Measurements from ENCODE around the gene UPF1.

UPF1 gene

DNA sequence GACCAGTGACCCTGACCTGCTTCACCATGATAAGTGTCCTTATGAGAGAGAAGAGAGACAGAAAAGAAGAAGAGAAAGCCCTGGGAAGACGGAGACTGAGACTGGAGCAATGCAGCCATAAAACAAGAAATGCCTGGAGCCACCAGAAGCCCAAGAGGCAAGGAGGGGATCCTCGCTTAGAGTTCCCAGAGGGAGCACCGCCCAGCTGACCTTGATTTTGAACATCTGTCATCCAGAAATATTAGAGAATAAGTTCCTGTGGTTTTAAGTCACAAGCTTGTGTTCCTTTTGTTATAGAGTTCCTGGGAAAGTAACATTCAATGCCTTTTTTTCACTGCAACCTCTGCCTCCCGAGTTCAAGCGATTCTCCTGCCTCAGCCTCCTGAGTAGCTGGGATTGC lies 44.0 kb downstream of the UPF1 start:
- no peak for DNase-seq (ENCODE audit: low read depth)

DNA sequence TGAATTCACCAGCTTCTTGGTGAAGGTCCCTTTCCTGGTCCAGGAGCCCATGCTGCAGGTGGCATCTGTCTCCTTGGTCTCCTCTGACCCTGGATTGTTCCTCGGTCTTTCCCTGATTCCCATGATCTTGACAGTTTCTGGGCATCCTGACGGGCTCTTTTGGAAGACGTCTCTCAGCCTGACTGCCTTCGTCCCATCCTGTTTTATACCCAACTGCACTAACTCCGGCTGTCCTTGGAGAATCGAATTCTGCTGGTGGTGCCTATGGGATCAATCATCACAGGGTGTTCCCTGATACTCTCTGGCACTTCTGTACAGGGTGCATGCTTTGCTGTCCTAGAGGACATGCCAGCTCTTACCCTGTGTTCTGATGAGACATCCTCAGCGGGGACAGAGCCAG lies 45.1 kb downstream of the UPF1 start:
- no peak for DNase-seq (ENCODE audit: low read depth)

DNA sequence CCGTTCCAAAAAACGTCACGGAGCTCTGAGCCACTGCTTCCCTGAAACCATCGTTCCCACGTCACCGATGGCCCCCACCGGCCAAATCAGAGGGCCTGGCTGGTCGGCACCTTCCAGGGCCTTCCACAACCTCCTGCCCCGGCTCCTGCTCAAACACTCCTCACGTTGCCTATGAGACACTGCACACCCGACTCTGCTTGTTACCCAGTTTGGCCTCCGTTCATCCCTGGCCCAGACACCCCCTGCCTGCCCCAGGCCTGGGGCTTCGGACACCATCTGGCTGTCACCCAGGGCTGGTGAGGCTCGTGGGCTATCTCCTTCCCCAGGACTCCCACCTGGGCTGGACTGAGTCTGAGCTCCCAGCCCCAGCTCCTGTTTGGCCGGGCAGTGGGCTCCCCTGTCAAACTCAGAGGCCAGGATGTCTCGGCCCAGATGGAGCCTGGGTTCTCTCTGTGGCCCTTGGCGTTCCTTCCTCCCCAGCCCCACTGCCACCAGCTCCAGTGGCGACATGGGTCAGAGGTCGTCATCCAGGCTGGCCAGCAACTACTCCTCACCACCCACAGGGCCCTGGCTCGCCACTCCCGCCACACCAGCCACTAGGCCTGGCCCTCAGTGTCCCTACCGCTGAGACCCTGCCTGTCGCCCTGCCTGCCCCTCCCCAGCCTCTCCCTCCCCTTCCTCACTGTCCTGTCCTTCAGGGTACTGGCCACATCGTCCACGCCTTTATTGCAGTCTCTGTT lies 46.5 kb downstream of the UPF1 start:
- no peak for DNase-seq (ENCODE audit: low read depth)

DNA sequence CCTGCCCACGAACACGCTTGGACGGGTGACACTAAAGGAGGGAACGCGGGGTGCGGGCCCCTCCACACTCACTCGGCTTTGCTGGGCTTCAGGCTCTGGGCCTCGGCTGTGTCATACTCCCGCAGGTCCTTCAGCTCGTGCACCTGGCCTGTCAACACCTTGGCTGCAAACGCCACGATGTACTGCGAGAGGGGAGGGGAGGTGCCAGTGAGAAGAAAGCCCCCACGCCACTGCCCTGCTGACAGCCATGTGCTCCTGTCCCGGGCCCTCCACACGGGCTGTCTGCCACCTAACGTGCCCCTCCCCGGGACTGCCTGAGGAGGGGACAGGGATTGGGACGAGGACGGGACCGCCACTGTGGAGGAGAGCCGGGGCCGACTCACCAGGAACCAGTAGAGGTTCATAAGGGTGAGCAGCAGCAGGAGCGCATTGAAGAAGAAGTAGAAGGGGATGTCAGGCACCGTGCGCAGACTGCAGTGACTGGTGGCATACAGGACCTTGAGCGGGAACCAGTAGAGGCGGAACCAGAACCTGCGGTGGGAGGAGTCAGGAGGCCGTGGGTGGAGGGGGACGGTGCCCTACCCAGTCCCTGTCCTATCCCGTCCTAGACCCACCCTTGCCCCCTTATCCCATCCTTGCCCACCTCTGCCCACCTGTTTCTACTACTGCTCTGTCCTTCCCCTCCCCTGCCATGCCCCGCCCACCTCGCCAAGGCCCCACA lies 47.3 kb downstream of the UPF1 start:
- DNase-seq (ENCODE audit: low read depth): no peak

DNA sequence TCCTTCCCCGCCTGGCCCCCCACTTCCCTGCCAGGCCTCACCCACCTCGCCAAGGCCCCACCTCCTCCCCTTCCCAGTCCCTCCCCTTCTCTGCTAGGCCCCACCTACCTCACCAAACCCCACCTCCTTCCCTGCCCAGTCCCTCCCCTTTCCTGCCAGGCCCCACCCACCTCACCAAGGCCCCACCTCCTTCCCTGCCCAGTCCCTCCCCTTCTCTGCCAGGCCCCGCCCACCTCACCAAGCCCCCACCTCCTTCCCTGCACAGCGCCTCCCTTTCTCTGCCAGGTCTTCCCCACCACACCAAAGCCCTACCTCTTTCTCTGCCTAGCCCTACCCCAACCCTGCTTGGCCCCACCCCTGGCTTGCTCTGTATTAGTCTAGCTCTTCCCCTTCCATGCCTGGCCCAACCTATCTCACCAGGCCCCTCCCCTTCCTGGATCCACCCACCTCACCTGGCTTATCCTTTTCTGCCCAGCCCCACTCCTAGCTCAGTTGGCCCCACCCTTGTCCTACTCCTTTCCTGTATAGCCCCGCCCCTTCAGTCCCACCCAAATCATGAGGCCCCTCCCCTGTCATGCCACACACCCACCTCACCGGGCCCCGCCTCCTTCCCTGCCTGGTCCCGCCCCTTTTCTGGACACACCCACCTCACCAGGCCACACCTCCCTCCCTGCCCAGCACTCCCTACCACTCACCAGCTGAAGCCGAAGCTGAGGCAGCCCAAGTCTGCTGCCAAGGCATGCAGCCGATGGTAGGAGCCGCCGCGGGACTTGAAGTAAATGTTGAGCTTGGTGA lies 48.0 kb downstream of the UPF1 start:
- no peak for DNase-seq (ENCODE audit: low read depth)

DNA sequence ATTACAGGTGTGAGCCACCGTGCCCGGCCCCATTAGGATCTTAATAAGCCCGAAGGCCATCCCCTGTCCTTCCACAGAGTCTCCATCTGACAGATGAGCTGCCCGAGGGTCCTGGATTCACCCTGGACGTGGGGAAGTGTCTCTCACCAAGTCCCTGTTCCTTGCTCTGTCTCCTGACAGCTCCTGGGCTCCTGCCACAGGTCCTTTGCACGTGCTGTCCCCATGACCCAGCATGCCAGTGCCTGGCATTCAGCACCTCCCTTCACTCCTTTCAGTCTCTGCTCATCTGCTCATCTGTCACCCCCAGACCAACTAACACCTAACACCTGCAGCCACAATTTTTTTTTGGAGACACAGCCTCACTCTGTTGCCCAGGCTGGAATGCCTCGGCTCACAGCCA lies 49.7 kb downstream of the UPF1 start:
- DNase-seq (ENCODE audit: low read depth): no peak

DNA sequence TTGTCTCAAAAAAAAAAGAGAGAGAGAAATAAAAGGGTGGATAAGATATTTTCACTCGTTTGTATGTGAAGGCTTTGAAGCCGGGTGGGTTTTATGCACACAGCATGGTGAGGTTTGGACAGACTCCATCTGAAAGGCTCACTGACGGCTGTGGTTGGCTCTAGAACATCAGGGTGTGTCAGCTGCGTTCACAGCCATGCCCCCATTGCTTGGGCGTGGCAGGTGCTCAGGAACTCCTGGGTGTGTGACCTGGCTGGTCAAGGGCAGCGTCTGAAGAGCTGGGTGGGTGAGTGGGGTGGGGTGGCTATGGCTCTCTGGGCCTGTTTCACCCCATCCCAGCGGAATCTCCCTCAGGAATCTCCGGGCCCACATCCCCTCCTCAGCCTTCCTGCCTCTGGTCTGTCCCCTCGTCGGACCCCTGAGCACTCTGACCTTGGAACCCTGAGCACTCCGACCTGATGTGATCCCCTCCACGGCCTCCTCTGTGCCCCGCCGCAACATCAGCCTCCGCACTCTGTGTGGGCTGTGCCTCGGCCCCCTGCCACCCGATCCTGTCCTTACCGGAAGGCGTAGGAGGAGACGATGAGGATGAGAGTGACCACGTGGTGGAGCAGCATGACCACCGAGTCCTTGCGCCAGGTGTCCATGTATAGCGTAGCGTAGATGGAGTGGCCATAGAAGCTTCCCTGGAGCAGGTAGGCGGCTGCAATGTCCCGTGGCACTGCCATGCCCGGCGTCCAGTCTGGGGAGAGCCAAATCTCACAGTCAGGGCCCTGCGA lies 52.0 kb downstream of the UPF1 start:
- no peak for DNase-seq (ENCODE audit: low read depth)

DNA sequence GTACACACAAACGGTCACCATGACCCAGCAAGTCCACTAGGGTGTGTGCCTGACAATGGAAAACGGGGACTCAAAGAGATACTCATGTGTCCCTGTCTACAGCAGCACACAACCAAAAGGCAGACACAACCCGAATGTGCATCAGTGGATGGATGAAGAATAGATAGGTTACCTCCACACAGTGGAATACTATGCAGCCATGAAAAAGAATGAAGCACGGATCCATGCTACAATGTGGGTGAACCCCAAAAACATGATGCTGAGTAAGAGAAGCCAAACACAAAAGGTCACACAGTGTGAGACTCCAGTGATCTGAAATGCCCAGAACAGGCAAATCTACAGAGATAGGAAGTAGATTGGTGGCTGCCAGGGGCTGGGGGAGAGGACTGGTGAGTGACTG lies 55.2 kb downstream of the UPF1 start:
- DNase-seq (ENCODE audit: low read depth): no peak

DNA sequence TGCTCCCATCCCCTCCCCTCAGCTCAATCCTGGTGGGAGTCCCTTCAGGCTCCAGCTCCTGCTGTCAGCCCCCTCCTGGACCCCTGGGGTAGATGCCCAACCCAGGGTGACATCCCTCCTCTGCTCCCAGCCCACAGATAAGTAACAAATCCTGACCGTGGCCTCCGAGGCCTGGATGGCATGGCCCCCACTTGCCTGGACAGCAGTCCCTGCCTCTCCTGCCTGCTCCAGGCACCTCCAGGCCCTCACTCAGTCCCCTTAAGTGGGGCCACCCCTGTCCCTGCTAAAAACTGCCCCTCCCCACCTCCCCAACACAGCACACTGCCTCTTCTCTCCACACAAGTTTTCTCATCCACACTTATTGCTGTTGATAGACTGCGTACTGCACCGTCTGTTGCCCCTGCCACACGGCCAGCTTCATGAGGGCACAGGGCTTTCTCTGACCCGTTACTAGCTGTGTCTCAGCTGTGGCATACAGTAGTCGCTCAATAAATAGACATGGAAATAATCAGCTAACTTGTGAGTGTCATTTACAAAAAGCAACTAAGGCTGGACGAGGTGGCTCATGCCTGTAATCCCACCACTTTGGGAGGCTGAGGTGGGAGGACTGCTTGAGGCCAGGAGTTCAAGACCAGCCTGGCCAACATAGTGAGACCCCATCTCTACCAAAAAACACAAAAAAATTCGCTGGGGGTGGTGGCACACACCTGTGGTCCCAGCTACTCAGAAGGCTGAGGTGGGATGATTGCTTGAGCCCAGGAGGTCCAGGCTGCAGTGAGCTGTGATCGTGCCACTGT lies 58.4 kb downstream of the UPF1 start:
- no peak for DNase-seq (ENCODE audit: low read depth)

DNA sequence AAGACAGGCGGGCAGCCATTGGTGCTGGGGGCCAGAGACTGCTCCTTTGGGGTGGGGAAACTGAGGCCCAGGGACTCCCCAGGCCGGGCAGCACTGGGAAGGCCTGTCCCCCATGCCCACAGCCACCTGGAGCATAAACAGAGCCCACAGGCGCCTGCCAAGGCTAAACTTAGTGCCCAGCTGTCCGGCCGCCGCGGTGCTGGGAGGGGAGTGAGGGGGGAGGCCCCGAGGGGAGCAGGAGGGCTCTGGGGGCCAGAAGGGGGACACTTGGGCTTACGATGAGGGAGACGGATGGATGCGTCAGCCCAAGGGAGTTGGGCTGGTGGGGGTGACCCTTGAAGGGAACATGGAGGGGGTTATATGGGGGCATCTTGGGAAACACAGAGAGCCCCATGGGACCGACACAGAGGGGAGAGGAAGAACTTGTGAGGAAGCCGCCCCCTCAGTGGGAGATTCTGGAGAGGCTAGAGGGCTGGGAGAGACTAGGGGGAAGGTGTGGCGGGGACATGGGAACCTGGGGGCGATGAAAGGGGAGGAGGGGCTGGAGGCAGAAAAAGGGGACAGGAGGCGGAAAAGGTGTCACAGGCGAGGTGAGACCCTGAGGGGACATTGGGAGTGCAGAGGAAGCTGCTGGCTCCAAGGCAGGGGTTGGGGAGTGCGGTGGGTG lies 62.0 kb downstream of the UPF1 start:
- no peak for DNase-seq (ENCODE audit: low read depth)

DNA sequence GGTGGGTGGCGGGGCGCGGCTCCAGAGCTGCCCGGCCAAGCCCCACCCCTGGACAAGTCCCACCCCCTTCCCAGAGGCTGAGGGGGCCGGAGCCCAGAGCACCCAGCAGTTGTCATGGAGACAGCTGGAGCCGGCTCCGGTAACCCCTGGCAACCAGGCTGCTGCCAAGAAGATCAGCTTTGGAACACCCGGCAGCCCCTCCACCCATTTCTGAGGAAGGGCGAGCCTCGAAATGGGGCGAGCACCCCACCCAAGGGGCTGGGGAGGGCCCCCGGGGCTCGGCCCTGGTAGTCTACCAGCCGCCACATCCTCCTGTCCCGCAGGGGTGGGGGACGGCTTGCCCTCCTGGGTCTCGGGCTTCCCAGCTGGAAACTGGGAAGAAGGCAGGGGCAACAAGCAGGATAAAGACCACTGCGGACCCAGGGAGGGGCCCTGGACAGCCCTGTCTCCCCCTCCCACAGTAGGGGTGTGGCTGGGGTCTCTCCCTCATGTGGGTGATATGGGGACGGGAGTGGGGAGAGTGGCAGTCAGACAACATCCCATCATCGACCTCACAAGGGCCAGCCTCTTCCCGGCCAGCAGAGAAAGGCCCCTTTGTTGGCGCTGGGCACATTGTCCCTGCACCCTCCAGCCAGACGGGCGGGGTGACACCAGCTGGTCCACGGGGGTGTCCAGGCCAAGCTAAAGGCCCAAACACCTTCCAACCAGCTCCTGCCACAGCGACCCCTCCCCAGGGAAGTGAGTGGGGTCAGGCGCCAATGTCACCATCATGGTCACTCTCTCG lies 62.7 kb downstream of the UPF1 start:
- no peak for DNase-seq (ENCODE audit: low read depth)

DNA sequence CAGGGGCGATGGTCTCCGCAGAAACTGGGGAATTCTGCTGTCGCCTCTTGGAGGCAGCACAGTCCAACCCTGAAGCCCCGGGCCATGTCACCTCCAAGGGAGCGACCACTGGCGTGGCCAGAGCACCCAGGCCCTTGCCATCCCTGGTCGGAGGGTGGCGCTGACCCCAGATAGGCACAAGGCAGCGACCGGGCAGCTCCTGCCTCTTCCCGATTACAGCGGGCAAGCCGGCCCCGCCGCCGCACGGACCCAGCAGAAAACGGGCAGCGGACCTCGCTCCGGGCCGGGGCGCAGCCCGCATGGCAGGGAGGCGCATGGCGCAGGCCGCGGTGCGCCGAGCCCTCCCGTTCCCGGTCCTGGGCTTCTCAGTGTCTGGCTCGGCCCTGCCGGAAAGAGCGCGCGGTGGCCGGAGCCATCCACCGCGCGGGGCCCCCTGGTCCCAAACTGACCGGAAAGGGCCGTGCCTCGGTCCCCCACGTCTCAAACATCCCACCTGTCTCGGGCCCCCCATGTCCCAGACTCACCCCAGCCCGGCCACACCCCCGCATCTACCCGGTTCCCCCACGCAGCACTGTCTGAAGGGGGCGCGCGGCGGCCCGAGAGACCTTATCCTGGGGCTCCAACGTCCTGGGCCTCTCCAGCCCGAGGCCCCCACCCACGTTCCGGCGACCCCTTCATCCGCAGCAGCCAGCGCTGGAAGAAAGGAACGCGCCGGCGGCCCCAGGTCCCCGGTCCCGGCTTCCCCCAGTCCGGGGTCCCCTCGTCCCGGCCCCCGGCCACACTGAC lies 63.5 kb downstream of the UPF1 start:
- DNase-seq (ENCODE audit: low read depth): no peak

DNA sequence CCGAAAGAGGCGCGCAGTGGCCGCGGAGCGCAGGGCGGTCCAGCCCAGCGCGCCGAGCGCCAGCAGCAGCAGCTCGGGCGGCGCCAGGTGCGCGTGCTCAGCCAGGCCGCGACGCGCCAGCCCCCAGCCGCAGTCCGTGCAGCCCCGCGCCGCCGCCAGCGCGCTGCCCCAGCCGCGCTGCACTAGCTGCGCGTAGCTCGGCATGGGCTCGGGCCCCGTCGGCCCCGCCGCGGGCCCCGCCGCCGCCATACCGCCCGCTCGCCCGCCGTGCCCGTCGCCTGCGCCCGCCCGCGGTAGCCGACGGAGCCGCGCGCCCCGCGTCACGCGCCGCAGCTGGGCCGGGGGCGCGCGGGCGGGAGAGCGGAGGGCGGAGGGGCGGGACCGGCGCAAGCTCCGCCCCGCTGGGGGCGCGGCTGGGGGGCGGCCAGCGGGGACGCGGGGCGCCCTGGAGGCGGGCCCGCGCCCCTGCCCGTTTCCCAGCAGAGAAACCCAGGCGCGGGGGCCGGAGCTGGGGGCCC lies 64.1 kb downstream of the UPF1 start, which contains the start of gene CERS1:
CERS1 (minus strand) TSS at position 335 of the 518 bp plus-strand sequence; CDS start at position 249, 86 bp downstream.
- no peak for DNase-seq (ENCODE audit: low read depth)

DNA sequence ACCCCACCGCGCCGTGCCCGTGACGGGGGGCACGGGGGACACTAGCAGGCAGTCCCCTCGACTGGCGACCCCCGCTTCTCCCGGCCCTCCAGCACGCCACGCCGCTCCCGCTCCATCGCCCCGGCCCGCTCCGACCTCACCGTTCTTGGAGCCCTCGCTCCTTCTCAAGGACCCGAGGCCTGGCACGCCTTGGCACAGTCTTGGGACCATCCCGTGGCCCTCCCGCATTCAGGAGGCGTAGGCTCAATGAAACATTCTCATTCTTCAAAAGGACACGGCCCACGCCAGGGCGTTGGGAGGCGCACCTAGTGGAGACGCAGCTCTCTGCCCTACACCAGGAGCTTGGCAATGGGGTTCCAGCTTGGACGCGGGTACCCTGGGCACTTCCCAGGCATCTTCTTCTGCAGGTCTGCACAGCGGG lies 64.7 kb downstream of the UPF1 start:
- no peak for DNase-seq (ENCODE audit: low read depth)

DNA sequence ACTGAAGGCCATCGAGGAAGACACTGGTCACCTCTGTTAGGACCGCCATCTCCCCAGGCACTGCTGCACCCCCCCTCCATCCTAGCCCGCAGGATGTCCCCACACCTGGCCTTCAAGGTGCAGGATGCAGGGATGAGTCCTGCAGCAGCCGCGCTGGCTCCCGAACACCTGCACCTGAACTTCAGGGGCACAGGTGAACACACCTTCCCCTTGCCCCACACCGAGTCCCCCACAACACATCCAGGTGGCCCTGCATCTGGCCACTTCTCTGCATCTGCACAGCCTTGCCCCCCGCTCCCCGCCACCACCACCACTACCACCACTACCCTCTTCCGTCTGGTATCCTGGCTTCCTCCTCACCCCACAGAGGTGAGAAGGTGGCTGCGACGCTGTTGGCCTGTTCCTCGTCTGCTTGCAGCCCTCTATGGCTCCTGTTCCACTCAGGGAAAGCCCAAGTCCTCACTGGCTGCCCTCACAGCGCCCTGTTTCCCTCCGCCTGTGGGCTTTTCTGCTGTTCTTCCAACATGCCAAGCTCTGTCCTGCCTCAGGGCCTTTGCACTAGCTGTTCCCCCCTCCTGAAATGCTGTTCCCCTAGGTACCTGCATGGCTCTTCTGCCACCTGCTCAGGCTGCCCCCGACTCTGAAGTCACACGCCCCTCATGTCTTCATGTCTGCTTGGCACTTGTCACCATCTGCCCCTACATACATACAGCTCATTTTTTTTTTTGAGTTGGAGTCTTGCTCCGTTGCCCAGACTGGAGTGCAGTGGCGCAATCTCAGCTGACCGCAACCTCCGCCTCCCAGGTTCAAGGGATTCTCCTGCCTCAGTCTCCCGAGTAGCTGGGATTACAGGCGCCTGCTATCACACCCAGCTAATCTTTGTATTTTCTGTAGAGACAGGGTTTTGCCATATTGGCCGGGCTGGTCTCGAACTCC lies 65.6 kb downstream of the UPF1 start:
- no peak for DNase-seq (ENCODE audit: low read depth)

DNA sequence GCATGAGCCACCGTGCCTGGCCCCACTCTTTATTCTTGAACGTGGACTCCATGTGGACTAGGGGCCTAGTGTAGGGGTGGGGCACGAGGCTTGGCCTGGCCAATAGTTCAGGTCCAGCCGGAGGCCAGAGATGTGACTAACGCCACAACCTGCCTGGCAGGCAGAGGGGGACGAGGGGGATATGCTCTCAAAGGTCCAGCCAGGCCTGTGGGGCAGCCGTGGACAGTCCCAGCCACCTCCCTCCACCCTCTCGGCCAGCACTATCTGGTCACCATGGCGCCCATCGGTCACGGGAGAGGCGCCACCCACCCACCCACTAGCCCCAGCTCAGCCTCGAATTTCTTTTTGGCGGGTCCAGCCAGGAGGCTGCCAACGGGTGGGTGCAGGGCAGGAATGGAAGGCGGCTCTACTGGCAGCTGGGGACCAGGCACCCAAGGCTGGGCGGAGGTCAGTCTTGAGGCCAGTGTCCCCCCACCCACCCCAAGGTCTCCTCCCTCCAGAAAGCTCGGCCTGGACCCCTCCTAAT lies 66.4 kb downstream of the UPF1 start:
- DNase-seq (ENCODE audit: low read depth): no peak

Measured in stimulated activated CD8-positive, alpha-beta memory T cell treated with anti-CD3 and anti-CD28 coated beads, Interleukin-15, amount 100 ng/mL, for 24 hours (primary cell).